ENCODE results near the gene FOXL3.

DNA sequence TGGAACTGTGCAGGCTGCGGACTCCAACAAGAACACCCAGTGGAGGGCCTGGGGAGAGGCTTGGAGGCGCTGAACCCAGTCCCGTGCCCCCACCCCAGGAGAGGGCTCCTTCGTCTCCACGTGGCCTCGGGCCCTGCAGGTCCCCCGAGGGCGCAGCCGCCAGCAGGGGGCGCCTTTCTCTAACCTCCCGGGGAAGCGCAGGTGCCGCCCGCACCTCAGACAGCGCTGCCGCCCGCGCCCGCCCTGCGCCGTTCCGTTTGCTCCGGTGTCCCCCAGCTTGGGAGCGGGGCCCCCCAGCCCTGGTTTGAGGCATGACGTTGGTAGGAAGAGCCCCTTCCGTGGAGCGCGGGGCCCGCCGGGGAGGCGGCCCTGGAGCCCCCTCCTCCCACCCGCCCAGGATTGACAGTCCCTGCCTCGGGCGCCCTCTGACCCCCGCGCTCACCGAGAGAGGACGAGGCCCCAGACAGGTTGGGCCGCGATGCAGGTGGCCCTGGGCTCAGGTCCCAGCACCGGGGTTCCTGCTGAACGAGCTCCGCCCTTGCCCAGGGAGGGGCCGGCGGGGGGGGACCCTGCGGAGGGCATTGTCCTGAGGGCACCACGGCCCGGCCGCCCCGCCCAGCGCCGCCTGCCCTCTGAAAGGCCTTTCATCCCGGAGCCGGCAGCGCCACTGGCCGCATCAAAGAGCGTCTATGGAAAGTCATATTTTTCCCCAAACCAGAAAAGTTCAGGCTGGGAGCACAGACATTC is 42.8 kb downstream of the FOXL3 start:
- TF ChIP-seq, protein P1, sequence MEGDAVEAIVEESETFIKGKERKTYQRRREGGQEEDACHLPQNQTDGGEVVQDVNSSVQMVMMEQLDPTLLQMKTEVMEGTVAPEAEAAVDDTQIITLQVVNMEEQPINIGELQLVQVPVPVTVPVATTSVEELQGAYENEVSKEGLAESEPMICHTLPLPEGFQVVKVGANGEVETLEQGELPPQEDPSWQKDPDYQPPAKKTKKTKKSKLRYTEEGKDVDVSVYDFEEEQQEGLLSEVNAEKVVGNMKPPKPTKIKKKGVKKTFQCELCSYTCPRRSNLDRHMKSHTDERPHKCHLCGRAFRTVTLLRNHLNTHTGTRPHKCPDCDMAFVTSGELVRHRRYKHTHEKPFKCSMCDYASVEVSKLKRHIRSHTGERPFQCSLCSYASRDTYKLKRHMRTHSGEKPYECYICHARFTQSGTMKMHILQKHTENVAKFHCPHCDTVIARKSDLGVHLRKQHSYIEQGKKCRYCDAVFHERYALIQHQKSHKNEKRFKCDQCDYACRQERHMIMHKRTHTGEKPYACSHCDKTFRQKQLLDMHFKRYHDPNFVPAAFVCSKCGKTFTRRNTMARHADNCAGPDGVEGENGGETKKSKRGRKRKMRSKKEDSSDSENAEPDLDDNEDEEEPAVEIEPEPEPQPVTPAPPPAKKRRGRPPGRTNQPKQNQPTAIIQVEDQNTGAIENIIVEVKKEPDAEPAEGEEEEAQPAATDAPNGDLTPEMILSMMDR (IDR thresholded peaks at IDR 0.05) = peak; percentile 93
- TF ChIP-seq, protein P2, sequence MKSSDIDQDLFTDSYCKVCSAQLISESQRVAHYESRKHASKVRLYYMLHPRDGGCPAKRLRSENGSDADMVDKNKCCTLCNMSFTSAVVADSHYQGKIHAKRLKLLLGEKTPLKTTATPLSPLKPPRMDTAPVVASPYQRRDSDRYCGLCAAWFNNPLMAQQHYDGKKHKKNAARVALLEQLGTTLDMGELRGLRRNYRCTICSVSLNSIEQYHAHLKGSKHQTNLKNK (CRISPR knock-in tag; IDR thresholded peaks at IDR 0.05) = no peak
- TF ChIP-seq, protein P3, sequence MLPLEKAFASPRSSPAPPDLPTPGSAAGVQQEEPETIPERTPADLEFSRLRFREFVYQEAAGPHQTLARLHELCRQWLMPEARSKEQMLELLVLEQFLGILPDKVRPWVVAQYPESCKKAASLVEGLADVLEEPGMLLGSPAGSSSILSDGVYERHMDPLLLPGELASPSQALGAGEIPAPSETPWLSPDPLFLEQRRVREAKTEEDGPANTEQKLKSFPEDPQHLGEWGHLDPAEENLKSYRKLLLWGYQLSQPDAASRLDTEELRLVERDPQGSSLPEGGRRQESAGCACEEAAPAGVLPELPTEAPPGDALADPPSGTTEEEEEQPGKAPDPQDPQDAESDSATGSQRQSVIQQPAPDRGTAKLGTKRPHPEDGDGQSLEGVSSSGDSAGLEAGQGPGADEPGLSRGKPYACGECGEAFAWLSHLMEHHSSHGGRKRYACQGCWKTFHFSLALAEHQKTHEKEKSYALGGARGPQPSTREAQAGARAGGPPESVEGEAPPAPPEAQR (CRISPR knock-in tag; IDR thresholded peaks at IDR 0.05) = no peak
- TF ChIP-seq ZNF416 (CRISPR knock-in tag; IDR thresholded peaks at IDR 0.05) (no peak), FOXK1 (CRISPR knock-in tag; IDR thresholded peaks at IDR 0.05) (0 out of 2 replicates have a peak, but pooled peaks have one; percentile 25), FOXP1 (CRISPR knock-in tag; IDR thresholded peaks at IDR 0.05; ENCODE audit: borderline replicate concordance) (peak; percentile 80; the same call in 1 of the 2 replicates), SP1 (CRISPR knock-in tag; conservative IDR thresholded peaks at IDR 0.05) (peak; percentile 61; the same call in 1 of the 2 replicates), JUN (CRISPR knock-in tag; IDR thresholded peaks at IDR 0.05) (no peak)
- TF ChIP-seq, protein P4, sequence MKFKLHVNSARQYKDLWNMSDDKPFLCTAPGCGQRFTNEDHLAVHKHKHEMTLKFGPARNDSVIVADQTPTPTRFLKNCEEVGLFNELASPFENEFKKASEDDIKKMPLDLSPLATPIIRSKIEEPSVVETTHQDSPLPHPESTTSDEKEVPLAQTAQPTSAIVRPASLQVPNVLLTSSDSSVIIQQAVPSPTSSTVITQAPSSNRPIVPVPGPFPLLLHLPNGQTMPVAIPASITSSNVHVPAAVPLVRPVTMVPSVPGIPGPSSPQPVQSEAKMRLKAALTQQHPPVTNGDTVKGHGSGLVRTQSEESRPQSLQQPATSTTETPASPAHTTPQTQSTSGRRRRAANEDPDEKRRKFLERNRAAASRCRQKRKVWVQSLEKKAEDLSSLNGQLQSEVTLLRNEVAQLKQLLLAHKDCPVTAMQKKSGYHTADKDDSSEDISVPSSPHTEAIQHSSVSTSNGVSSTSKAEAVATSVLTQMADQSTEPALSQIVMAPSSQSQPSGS (CRISPR knock-in tag; IDR thresholded peaks at IDR 0.05; ENCODE audit: borderline replicate concordance, low read depth) = no peak
- TF ChIP-seq, protein P5, sequence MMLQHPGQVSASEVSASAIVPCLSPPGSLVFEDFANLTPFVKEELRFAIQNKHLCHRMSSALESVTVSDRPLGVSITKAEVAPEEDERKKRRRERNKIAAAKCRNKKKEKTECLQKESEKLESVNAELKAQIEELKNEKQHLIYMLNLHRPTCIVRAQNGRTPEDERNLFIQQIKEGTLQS (CRISPR knock-in tag; conservative IDR thresholded peaks at IDR 0.05) = no peak
- TF ChIP-seq, protein P6, sequence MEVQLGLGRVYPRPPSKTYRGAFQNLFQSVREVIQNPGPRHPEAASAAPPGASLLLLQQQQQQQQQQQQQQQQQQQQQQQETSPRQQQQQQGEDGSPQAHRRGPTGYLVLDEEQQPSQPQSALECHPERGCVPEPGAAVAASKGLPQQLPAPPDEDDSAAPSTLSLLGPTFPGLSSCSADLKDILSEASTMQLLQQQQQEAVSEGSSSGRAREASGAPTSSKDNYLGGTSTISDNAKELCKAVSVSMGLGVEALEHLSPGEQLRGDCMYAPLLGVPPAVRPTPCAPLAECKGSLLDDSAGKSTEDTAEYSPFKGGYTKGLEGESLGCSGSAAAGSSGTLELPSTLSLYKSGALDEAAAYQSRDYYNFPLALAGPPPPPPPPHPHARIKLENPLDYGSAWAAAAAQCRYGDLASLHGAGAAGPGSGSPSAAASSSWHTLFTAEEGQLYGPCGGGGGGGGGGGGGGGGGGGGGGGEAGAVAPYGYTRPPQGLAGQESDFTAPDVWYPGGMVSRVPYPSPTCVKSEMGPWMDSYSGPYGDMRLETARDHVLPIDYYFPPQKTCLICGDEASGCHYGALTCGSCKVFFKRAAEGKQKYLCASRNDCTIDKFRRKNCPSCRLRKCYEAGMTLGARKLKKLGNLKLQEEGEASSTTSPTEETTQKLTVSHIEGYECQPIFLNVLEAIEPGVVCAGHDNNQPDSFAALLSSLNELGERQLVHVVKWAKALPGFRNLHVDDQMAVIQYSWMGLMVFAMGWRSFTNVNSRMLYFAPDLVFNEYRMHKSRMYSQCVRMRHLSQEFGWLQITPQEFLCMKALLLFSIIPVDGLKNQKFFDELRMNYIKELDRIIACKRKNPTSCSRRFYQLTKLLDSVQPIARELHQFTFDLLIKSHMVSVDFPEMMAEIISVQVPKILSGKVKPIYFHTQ (CRISPR knock-in tag; IDR thresholded peaks at IDR 0.05) = no peak
